ENCODE data around the gene GALNT1.

Gene GALNT1

DNA sequence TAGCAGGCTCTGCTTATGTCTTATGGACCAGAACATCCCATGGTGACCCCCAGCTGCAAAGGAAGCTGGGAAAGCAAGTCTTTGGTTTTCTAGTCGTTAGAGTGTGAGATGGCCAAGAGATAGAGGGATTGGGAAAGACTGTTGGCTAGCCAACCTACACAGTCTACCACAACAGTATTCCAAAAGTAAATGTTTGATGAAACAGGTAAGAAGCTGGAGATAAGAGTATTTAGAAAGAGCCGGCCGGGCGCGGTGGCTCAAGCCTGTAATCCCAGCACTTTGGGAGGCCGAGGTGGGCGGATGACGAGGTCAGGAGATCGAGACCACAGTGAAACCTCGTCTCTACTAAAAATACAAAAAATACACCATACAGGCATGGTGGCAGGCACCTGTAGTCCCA lies 124.4 kb downstream of the GALNT1 start:
- TF ChIP-seq, protein P1, sequence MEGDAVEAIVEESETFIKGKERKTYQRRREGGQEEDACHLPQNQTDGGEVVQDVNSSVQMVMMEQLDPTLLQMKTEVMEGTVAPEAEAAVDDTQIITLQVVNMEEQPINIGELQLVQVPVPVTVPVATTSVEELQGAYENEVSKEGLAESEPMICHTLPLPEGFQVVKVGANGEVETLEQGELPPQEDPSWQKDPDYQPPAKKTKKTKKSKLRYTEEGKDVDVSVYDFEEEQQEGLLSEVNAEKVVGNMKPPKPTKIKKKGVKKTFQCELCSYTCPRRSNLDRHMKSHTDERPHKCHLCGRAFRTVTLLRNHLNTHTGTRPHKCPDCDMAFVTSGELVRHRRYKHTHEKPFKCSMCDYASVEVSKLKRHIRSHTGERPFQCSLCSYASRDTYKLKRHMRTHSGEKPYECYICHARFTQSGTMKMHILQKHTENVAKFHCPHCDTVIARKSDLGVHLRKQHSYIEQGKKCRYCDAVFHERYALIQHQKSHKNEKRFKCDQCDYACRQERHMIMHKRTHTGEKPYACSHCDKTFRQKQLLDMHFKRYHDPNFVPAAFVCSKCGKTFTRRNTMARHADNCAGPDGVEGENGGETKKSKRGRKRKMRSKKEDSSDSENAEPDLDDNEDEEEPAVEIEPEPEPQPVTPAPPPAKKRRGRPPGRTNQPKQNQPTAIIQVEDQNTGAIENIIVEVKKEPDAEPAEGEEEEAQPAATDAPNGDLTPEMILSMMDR (conservative IDR thresholded peaks at IDR 0.05) = no peak

DNA sequence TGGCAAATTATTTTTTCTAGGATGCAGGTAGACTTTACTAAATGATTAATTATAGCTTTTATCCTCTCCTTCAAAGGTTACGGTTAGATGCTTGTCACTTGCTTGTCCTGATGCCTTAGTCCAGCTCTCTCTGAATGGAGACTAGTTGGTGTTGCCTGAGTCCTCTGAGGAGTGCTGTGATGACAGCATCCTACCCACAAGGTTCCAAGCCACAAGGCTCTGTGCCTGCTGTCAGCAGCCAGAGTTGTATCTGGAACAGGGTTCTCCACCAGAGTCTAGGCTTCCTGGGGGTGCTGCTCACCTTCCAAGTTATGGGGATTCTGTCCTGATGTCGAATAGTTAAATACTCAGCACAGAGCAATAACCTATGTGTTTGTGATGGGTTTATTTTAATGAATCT lies 125.7 kb downstream of the GALNT1 start:
- TF ChIP-seq, protein P1 (conservative IDR thresholded peaks at IDR 0.05) = no peak
- no peak overlapping the region for H3K27ac ChIP-seq

More for the DNA sequence above, 124.4 kb downstream of the GALNT1 start:
- no peak overlapping the region for H3K27ac ChIP-seq

DNA sequence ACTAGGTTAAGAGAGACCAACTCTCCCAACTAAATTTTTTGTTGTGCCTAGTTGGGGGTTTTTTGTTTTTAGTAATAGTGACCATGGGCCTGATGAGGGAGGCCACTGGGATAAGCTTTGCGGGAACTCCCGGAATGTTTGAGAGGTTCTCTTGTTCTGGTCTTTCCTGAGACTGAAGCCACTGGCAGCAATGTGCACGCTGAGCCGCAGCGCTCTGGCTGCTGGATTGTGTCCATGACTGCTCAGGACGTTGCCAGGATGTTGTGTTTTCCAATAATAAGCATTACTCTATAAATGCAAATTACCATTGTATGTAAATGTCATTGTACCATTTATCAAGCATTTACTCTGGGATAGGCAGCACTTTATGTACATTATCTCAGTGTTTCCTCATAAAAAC lies 126.1 kb downstream of the GALNT1 start:
- no peak overlapping the region for H3K27ac ChIP-seq
- TF ChIP-seq, protein P1 (conservative IDR thresholded peaks at IDR 0.05) = no peak

DNA sequence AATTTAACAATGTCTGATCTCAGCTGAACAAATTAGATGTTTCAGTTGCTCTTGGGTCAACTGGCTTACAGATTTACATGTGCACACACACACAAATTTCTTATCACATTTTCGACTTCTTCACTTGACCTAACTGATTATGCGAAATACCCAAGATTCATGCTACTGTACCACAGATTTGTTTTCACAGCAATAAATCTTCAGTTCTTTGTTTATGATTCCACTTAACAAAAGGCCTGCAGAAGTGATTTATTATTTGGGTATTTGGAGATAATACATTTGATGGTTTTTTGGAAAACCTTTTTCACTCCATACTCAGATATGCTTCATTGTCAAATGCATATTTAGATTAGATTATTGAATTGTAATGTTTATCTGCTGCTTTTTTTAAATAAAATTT lies 129.0 kb downstream of the GALNT1 start:
- H3K27ac ChIP-seq = no peak overlapping the region
- TF ChIP-seq, protein P1 (conservative IDR thresholded peaks at IDR 0.05) = no peak

DNA sequence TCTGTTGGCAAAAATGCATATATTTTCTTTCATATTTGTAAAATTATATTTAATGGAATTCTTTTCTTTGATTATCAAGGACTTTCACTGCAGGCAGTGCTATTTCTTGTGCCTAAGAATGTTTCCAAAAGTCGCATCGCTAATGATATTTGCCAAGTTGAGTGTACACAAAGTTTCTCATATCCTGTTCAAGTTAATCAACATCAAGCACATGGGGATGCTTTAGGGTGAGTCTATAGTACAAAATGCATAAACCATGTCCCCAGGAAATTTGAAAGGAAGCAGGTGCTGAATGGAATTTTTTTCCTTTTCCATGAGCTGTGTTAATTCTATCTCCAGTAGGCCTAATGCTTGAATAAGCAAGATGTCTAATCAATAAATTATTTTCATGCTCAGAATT lies 129.7 kb downstream of the GALNT1 start:
- TF ChIP-seq, protein P1 (conservative IDR thresholded peaks at IDR 0.05) = no peak
- H3K27ac ChIP-seq = no peak overlapping the region

DNA sequence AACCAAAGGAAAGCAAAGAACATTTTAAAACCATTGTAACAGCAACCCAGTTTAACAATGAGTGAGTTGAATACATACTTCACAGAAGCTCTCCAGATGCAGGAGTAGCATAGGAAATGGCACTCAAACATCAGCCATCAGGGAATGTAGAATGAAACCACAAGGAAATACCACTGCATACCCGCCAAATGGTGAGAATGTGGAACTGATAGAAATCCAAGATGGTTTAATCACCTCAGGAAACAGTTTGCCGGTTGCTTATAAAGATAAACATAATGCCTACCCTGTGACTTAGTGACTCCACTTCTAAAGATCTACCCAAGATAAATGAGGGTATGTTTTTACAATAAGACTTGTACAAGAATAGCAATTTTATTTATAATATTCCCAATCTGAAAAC lies 132.0 kb downstream of the GALNT1 start:
- no peak overlapping the region for H3K27ac ChIP-seq
- TF ChIP-seq, protein P1 (conservative IDR thresholded peaks at IDR 0.05) = no peak

DNA sequence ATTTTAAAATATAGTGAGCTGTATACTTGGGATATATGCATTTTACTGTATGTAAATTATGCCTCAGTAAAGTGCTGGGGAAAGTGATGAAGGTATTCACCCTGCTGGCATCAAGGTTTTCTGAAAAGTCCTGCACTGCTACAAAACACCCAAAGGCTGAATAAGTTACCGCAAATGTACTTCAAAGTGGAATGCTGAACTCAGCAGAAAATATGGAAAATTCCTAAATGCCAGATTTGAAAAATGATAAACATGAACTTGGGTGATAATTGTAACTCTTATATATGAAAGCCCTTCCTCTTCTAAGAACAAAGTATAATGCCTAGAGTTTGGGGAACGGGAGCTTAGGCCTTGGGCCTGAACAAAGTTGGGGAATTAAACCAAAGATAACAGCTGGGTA lies 133.0 kb downstream of the GALNT1 start:
- H3K27ac ChIP-seq = no peak overlapping the region
- TF ChIP-seq, protein P1 (conservative IDR thresholded peaks at IDR 0.05) = no peak

DNA sequence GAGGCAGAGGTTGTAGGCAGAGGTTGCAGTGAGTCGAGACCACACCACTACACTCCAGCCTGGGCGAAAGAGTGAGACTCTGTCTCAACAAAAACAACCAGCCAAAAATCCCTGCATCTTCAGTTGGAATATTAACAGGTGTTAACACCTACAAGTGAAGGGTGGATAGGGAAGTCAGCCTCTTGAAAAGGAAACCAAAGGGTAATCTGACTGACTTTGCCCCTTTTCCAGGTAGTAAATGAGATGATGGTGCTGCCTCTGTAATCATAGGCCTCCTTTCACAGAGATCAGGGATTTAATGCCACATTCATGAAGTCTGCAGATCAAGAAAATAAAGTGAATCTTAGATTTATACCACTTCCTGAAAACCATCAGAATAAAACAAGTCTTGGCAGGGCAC lies 133.6 kb downstream of the GALNT1 start:
- H3K27ac ChIP-seq = no peak overlapping the region
- TF ChIP-seq, protein P1 (conservative IDR thresholded peaks at IDR 0.05) = no peak
